NCI-H2196 treated with DMSO at 0.1 percent for 48 hours (cell line): Measurements from ENCODE around the gene TM6SF1.

ENCODE experiments used
- DNase-seq: peaks from one replicate; lab custom pipeline; 2025; ENCODE audit not compliant: unreplicated experiment; lab: John Stamatoyannopoulos, UW

TM6SF1 gene

GRCh38 chr15:83170474-83171165, 63.2 kb downstream of the TM6SF1 start:
- no peak for DNase-seq

- no peak for DNase-seq
These were observed 67.4 kb downstream of the TM6SF1 start for GRCh38 chr15:83174891-83175290.

- DNase-seq: no peak
These were observed 70.9 kb downstream of the TM6SF1 start for GRCh38 chr15:83178390-83178789.

GRCh38 chr15:83178869-83179325, 71.5 kb downstream of the TM6SF1 start:
- no peak for DNase-seq

- no peak for DNase-seq
These were observed 78.1 kb downstream of the TM6SF1 start for GRCh38 chr15:83185561-83185960.
